ENCODE results near the gene RIMKLB.

- TF ChIP-seq EED (IDR thresholded peaks at IDR 0.05; ENCODE audit: low read depth) (no peak), SREBF2 (IDR thresholded peaks at IDR 0.05; ENCODE audit: low read length) (no peak), NRF1 (conservative IDR thresholded peaks at IDR 0.05; ENCODE audit: low read depth, low read length) (no peak), POLR2AphosphoS5 (IDR thresholded peaks at IDR 0.05; ENCODE audit: low read length) (no peak), NBN (IDR thresholded peaks at IDR 0.05) (no peak), ZNF207 (IDR thresholded peaks at IDR 0.05; ENCODE audit: borderline replicate concordance) (no peak), CEBPB (IDR thresholded peaks at IDR 0.05; ENCODE audit: borderline replicate concordance in 1 of 2, low read depth in 2 of 2, low read length in 2 of 2) (no peak), EZH2 (IDR thresholded peaks at IDR 0.05; ENCODE audit: borderline replicate concordance, control insufficient read depth, low read depth, low read length) (no peak)
- TF ChIP-seq, protein P1, sequence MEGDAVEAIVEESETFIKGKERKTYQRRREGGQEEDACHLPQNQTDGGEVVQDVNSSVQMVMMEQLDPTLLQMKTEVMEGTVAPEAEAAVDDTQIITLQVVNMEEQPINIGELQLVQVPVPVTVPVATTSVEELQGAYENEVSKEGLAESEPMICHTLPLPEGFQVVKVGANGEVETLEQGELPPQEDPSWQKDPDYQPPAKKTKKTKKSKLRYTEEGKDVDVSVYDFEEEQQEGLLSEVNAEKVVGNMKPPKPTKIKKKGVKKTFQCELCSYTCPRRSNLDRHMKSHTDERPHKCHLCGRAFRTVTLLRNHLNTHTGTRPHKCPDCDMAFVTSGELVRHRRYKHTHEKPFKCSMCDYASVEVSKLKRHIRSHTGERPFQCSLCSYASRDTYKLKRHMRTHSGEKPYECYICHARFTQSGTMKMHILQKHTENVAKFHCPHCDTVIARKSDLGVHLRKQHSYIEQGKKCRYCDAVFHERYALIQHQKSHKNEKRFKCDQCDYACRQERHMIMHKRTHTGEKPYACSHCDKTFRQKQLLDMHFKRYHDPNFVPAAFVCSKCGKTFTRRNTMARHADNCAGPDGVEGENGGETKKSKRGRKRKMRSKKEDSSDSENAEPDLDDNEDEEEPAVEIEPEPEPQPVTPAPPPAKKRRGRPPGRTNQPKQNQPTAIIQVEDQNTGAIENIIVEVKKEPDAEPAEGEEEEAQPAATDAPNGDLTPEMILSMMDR (IDR thresholded peaks at IDR 0.05 in 2 of 3, conservative IDR thresholded peaks at IDR 0.05 in 1 of 3; ENCODE audit: control insufficient read depth in 2 of 3, extremely low read depth in 1 of 3, insufficient read depth in 1 of 3, low read depth in 3 of 3, low read length in 3 of 3): no peak
- TF ChIP-seq, protein P2, sequence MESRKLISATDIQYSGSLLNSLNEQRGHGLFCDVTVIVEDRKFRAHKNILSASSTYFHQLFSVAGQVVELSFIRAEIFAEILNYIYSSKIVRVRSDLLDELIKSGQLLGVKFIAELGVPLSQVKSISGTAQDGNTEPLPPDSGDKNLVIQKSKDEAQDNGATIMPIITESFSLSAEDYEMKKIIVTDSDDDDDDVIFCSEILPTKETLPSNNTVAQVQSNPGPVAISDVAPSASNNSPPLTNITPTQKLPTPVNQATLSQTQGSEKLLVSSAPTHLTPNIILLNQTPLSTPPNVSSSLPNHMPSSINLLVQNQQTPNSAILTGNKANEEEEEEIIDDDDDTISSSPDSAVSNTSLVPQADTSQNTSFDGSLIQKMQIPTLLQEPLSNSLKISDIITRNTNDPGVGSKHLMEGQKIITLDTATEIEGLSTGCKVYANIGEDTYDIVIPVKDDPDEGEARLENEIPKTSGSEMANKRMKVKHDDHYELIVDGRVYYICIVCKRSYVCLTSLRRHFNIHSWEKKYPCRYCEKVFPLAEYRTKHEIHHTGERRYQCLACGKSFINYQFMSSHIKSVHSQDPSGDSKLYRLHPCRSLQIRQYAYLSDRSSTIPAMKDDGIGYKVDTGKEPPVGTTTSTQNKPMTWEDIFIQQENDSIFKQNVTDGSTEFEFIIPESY (IDR thresholded peaks at IDR 0.05): no peak
Measured at GRCh38 chr12:8818526-8818925, 120.7 kb downstream of the RIMKLB start.
